Measurements from ENCODE around the gene ITIH6.
"Not testable (repeated sequence)": the region's sequence is repeated elsewhere in the genome, so short reads cannot be mapped to it uniquely, and the experiment has no call there.

ITIH6 gene

GRCh38 chrX:54808109-54808604 lies 10.1 kb upstream of the ITIH6 start:
- peak; percentile 59 for DNase-seq (ENCODE audit: low spot score)

DNA sequence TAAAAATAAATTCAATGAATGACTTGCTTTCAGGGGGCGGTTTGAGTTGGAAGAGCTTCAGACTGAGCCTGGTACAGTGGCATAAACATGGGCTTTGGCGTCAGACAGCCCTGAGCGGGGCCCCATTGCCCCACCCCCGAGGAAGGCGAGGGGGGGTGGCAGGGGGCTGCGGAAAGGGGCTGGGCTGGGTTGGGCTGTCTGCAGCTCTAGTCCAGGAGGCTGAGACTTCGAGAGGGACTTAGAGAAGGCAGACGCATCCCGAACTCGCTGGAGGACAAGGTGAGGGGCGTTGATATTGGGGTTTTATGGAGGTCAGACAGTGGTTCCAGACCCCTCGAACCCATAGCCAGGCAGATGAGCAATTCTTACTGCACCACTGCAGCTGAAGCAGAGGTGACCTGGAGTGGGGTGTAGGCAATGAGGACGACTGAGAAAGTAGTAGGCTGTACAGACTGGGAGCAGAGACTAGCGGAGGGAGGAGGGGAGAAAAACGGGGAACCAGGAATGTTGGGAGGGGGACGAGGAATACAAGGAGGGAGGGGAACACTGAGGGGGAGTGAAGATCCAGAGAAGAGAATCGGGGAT lies 9.6 kb upstream of the ITIH6 start, which contains the start of gene MAGED2:
MAGED2 (plus strand) TSS at position 222 of the 585 bp plus-strand sequence. CDS start 1,587 bp downstream, outside the sequence.
- peak; percentile 45 for DNase-seq (ENCODE audit: low spot score)

- DNase-seq (ENCODE audit: low spot score) = no peak
These were observed 991 bp upstream of the ITIH6 start for GRCh38 chrX:54799046-54799445.

GRCh38 chrX:54794795-54795194 lies 3.3 kb downstream of the ITIH6 start:
- DNase-seq (ENCODE audit: low spot score) = no peak

- DNase-seq (ENCODE audit: low spot score) = no peak
These were observed 4.0 kb downstream of the ITIH6 start for GRCh38 chrX:54794028-54794427.

GRCh38 chrX:54789405-54789804 lies 8.7 kb downstream of the ITIH6 start:
- not testable (repeated sequence) for DNase-seq (ENCODE audit: low spot score)

- DNase-seq (ENCODE audit: low spot score) = no peak
These were observed 9.6 kb downstream of the ITIH6 start for GRCh38 chrX:54788446-54788845.

- DNase-seq (ENCODE audit: low spot score) = no peak
These were observed 11.1 kb downstream of the ITIH6 start for GRCh38 chrX:54786967-54787366.

DNA sequence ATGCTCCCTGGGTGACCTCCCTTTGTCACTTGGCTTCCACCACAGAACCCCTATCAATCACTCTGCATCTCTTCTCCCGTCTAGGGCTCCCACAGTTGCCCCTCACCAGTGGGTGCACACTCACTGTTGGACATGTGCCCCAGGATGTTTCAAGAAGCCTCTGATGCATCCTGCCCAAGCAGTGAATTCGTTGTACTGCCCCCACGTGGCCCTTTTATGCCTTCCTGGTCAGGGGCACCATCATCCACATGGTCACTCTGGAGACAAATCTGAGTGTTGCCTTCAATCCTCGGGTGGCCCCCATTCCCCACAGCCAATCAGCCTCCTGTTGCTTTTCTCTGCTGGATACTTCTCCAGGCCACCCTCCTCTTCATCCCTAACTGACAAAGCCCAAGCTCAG lies 12.2 kb downstream of the ITIH6 start:
- DNase-seq (ENCODE audit: low spot score) = peak; percentile 11

DNA sequence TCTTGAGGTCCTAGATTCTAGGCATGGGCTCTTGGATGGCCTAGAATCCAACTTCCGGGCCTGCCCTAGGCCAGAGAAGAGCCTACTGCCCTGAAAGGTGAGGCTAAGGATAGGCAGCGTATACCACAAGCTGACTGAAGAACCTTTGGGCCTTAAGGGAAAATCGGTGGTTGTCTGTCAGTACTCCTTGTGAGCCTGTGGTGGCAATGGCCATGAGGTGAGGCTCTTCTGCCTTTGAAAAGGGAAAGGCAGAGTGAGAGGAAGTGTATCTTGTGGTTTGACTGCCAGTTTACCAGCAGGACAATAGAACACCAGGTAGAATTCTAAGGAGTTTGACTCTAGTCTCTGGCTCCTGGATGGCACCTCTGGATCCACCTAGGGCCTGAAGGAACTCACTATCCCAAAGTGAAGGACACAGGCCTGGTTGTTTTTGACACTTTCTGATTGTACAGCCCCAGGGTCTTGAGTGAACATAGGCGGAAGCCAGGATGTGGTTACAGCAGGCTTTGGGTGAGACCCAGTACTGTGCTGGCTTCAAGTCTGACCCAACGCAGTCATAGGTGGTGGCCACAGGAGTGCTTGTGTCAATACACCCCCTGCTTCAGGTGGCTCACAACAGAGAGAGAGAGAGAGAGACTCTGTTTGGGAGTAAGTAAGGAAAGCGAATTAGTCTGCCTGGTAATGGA lies 20.9 kb downstream of the ITIH6 start:
- no peak for DNase-seq (ENCODE audit: low spot score)

DNA sequence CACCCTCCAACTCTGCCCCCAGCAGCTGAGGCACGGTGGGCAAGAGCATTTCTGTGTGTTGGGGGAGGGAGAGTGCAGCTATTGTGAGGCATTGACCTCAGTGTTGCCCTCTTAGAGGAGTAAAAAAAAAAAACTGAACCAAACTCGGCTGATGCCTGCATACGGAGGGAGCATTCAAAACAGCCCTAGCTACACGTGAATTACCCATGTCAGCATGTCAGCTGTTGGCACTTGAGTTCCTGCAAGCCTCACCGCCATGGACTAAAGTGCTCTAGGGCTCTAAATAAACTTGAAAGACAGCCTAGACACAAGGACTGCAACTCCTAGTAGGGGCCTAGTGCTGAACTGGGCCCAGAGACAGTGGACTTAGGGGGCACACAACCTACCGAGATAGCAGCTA lies 22.0 kb downstream of the ITIH6 start:
- no peak for DNase-seq (ENCODE audit: low spot score)

- DNase-seq (ENCODE audit: low spot score) = not testable (repeated sequence)
These were observed 23.5 kb downstream of the ITIH6 start for GRCh38 chrX:54774391-54775094.

GRCh38 chrX:54758114-54759055 lies 39.7 kb downstream of the ITIH6 start:
- DNase-seq (ENCODE audit: low spot score) = no peak

DNA sequence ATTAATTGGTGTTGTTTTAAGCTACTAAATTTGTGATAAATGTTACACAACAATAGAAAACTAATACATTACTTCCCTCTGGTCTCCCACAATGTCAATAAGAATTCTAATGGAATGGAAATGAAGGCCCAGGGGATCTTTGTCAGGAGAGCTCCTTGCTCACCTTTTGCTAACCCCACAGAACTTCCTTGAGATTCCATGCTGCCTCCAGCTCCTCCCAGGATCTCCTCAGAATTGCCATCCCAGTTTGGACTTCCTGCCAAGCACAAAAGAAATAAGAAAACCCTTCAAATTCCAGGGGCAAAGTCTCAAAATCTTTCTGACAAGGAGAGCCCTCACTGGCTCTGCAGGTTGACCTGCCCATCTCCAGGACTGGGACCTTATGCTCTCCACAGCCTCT lies 43.2 kb downstream of the ITIH6 start:
- no peak for DNase-seq (ENCODE audit: low spot score)

- DNase-seq (ENCODE audit: low spot score) = no peak
These were observed 49.4 kb downstream of the ITIH6 start for GRCh38 chrX:54748626-54749025.

GRCh38 chrX:54747733-54748393 lies 50.2 kb downstream of the ITIH6 start:
- DNase-seq (ENCODE audit: low spot score) = no peak

GRCh38 chrX:54746928-54747327 lies 51.1 kb downstream of the ITIH6 start:
- DNase-seq (ENCODE audit: low spot score) = no peak

DNA sequence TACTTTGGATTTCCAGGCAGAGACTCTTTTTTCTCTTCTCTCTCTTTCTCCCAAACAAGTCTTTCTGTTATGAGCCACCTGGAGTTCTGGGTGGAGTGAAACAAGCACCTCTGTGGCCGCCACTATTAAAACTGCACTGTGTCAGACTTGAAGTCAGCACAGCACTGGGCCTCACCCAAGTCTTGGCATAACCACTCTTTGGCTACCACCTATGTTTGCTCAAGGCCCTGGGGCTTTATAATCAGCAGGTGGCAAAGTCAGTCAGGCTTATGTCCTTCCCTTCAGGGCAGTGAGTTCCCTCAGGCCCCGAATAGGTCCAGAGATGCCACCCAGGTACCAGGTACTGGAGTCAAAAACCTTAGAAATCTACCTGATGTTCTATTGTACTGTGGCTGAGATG lies 52.4 kb downstream of the ITIH6 start:
- no peak for DNase-seq (ENCODE audit: low spot score)

GRCh38 chrX:54738567-54738966 lies 59.5 kb downstream of the ITIH6 start:
- not testable (repeated sequence) for DNase-seq (ENCODE audit: low spot score)

- DNase-seq (ENCODE audit: low spot score) = not testable (repeated sequence)
These were observed 61.6 kb downstream of the ITIH6 start for GRCh38 chrX:54736298-54736942.

DNA sequence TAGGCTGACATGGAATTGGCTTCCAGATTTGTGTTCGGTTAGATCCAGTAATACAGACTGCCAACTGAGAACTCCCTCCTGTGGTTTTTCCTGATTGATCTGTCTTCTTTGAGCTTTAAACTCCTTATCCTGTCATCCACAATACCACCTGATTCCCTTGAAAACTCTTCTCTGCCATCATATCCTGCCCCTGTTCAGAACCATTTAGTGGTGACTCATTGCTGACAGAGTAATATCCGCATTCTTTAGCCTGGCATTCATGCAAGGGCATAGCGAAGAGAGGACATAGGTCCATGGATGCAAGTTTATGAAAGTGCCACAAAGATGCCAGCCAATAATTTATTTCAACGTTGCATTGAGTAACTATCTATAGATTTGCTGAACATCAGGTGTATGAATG lies 76.6 kb downstream of the ITIH6 start:
- no peak for DNase-seq (ENCODE audit: low spot score)
